ENCODE data around the gene FAM20C. TPM values are rescaled to one million over a fixed set of nuclear protein-coding genes. Genes with fewer than 3 reads are reported as not detected.

FAM20C gene
- total RNA-seq, 1 donor from 2014 or later, result 90.8 TPM

GRCh38 chr7:284762-285722, 92.7 kb downstream of the FAM20C start:
- peaks cover 9% of the 10 kb centered on the region for H3K27me3 ChIP-seq
- no peaks in the 10 kb centered on the region for H3K36me3 ChIP-seq
- no peak for TF ChIP-seq CTCF (IDR thresholded peaks at IDR 0.05)
- H3K9me3 ChIP-seq, result no peaks in the 10 kb centered on the region
- no peak overlapping the region for H3K27ac ChIP-seq
- H3K4me3 ChIP-seq, result no peak overlapping the region
- no peak for DNase-seq (ENCODE audit: low spot score in 2 of 2)
- H3K4me1 ChIP-seq, result peaks cover 0 to under 1% of the 10 kb centered on the region in 2 donors
- intact Hi-C loops (cut with DNase I), result no loop called here

GRCh38 chr7:285731-286130, 93.4 kb downstream of the FAM20C start:
- DNase-seq (ENCODE audit: low spot score in 2 of 2), result no peak
- no peak for TF ChIP-seq CTCF (IDR thresholded peaks at IDR 0.05)
- H3K27me3 ChIP-seq, result peaks cover 10% of the 10 kb centered on the region

GRCh38 chr7:286266-286665, 93.9 kb downstream of the FAM20C start:
- H3K9me3 ChIP-seq, result no peaks in the 10 kb centered on the region
- H3K27me3 ChIP-seq, result peaks cover 10% of the 10 kb centered on the region
- intact Hi-C loops (cut with DNase I), result no loop called here
- DNase-seq (ENCODE audit: low spot score in 2 of 2), result no peak
- no peak for TF ChIP-seq CTCF (IDR thresholded peaks at IDR 0.05)
- no peak overlapping the region for H3K27ac ChIP-seq
- peaks cover 0 to 4% of the 10 kb centered on the region in 2 donors for H3K4me1 ChIP-seq
- H3K36me3 ChIP-seq, result no peaks in the 10 kb centered on the region
- no peak overlapping the region for H3K4me3 ChIP-seq

More at GRCh38 chr7:285731-286130, 93.4 kb downstream of the FAM20C start:
- no peaks in the 10 kb centered on the region for H3K9me3 ChIP-seq
- H3K4me1 ChIP-seq, result peaks cover 0 to 4% of the 10 kb centered on the region in 2 donors
- H3K4me3 ChIP-seq, result no peak overlapping the region
- H3K36me3 ChIP-seq, result no peaks in the 10 kb centered on the region
- H3K27ac ChIP-seq, result no peak overlapping the region
- intact Hi-C loops (cut with DNase I), result no loop called here

GRCh38 chr7:288671-289101, 96.3 kb downstream of the FAM20C start:
- Histone ChIP-seq H3K27me3 (peaks cover 10% of the 10 kb centered on the region), H3K9me3 (no peaks in the 10 kb centered on the region), H3K4me1 (peaks cover 0 to 4% of the 10 kb centered on the region in 2 donors), H3K4me3 (no peak overlapping the region), H3K27ac (no peak overlapping the region), H3K36me3 (no peaks in the 10 kb centered on the region)
- TF ChIP-seq CTCF (IDR thresholded peaks at IDR 0.05), result no peak
- DNase-seq (ENCODE audit: low spot score in 2 of 2), result no peak
- intact Hi-C loops (cut with DNase I), result no loop called here

- Histone ChIP-seq H3K36me3 (no peaks in the 10 kb centered on the region), H3K4me1 (peaks cover 0 to 4% of the 10 kb centered on the region in 2 donors), H3K9me3 (no peaks in the 10 kb centered on the region), H3K27ac (no peak overlapping the region), H3K4me3 (no peak overlapping the region), H3K27me3 (peaks cover 10% of the 10 kb centered on the region)
- no peak for TF ChIP-seq CTCF (IDR thresholded peaks at IDR 0.05)
- no peak for DNase-seq (ENCODE audit: low spot score in 2 of 2)
- intact Hi-C loops (cut with DNase I), result no loop called here
Observed at GRCh38 chr7:289209-289755, 96.9 kb downstream of the FAM20C start.
